Lower leg skin (tissue), 4 donors: Measurements from ENCODE around the gene SUPT20HL1. TPM values are rescaled to one million over a fixed set of nuclear protein-coding genes. Genes with fewer than 3 reads are reported as not detected.
"Not testable (repeated sequence)": the region's sequence is repeated elsewhere in the genome, so short reads cannot be mapped to it uniquely, and the experiment has no call there.

ENCODE experiments used
- DNase-seq, 2 donors: peaks; one replicate each; pipeline ENCODE4 v3.0.0-alpha.2; 2019; ENCODE audit warnings: low spot score in 2 of 2
- H3K4me3 ChIP-seq: fragments of 200-600 bp; sonication (generic); 2 replicates; pipeline ENCODE4 v1.5.1; 2017; ENCODE audit warnings: mild to moderate bottlenecking, low read depth; ENCODE audit not compliant: poor library complexity, severe bottlenecking
- CTCF ChIP-seq, 3 donors: fragments of 450-650 bp; IDR thresholded peaks; one replicate each; pipeline ENCODE4 v1.5.1; 2016; ENCODE audit warnings: antibody characterized with exemption in 3 of 3, mild to moderate bottlenecking in 3 of 3, moderate library complexity in 2 of 3
- POLR2A ChIP-seq, 2 donors: fragments of 450-650 bp; IDR thresholded peaks; one replicate each; pipeline ENCODE4 v1.6.1; 2016 to 2017; ENCODE audit warnings: antibody characterized with exemption in 2 of 2, mild to moderate bottlenecking in 1 of 2, moderate library complexity in 1 of 2
- WGBS, 2 donors: methylation state at CpG; one replicate each; pipeline ENCODE4 v1.1.5; 2018; 5-methylcytosine and 5-hydroxymethylcytosine counted together
- intact Hi-C: fragments of 100-400 bp; cut with DNase I; formaldehyde crosslinking; loops from one replicate; pipeline ENCODE4 v1.15.0; 2023; ENCODE audit warnings: low total_unique reads
- total RNA-seq, 4 donors: library from RNA; depleted of rRNA; stranded (reverse); fragments of >200 nt; gene quantifications; one replicate each; pipeline ENCODE4 v1.1.0, GENCODE V29; 2016

Gene SUPT20HL1
- total RNA-seq, result not detected

GRCh38 chrX:24360272-24360671, at the start of gene SUPT20HL1:
Gene SUPT20HL1, plus strand, starts transcription at chrX:24360639. Its CDS starts 2,122 bp downstream, at chrX:24362761.
- TF ChIP-seq POLR2A (IDR thresholded peaks at IDR 0.05) (no peak), CTCF (IDR thresholded peaks at IDR 0.05) (no peak)
- no peak for DNase-seq
- intact Hi-C loops, result no loop called here
- no peak within 1 kb of the TSS for H3K4me3 ChIP-seq
- 76 to 78% methylated on average over 3 of the region's 3 CpGs for WGBS, 2 donors

- 48 to 69% methylated on average over 2 of the region's 3 CpGs for WGBS, 2 donors
- H3K4me3 ChIP-seq, DNase-seq, intact Hi-C loops: not testable (repeated sequence)
These were observed 49.5 kb upstream of the SUPT20HL1 start for GRCh38 chrX:24310916-24311315.

GRCh38 chrX:24311507-24312248, 48.8 kb upstream of the SUPT20HL1 start:
- intact Hi-C loops, H3K4me3 ChIP-seq, DNase-seq: not testable (repeated sequence)
- WGBS, 2 donors, result 71 to 95% methylated on average over 10 to 18 of the region's 22 CpGs

GRCh38 chrX:24312249-24312607, 48.2 kb upstream of the SUPT20HL1 start:
- H3K4me3 ChIP-seq, DNase-seq, intact Hi-C loops: not testable (repeated sequence)
- WGBS, 2 donors, result 69 to 80% methylated on average over 2 to 6 of the region's 6 CpGs

- no peak for DNase-seq
- intact Hi-C loops, result no loop called here
- WGBS, 2 donors, result 88 to 98% methylated on average over 37 to 39 of the region's 39 CpGs
- H3K4me3 ChIP-seq, result no peak within 1 kb of the TSS
- TF ChIP-seq CTCF (IDR thresholded peaks at IDR 0.05) (no peak), POLR2A (IDR thresholded peaks at IDR 0.05) (no peak)
These were observed 46.3 kb upstream of the SUPT20HL1 start, which contains the start of gene SUPT20HL2 for GRCh38 chrX:24314019-24314635. Gene SUPT20HL2, minus strand, starts transcription at chrX:24314069. Its CDS starts 754 bp downstream, at chrX:24313315.

GRCh38 chrX:24316111-24316510, 44.3 kb upstream of the SUPT20HL1 start:
- intact Hi-C loops, result no loop called here
- TF ChIP-seq POLR2A (IDR thresholded peaks at IDR 0.05) (no peak), CTCF (IDR thresholded peaks at IDR 0.05) (no peak)
- H3K4me3 ChIP-seq, result no peak overlapping the region
- 70 to 89% methylated on average over 1 of the region's 1 CpG for WGBS, 2 donors
- no peak for DNase-seq

GRCh38 chrX:24317567-24317966, 42.9 kb upstream of the SUPT20HL1 start:
- TF ChIP-seq CTCF (IDR thresholded peaks at IDR 0.05) (no peak), POLR2A (IDR thresholded peaks at IDR 0.05) (no peak)
- DNase-seq, result no peak
- 37 to 73% methylated on average over 1 of the region's 1 CpG for WGBS, 2 donors
- intact Hi-C loops, result no loop called here
- H3K4me3 ChIP-seq, result no peak overlapping the region
